HG02981 (cell line): ENCODE measurements around the gene RHBG.

Experiments used
- ATAC-seq: cut with Tn5 transposase; IDR thresholded peaks from one replicate; pipeline ENCODE4 v1.9.1; 2021; ENCODE audit warnings: mild to moderate bottlenecking, moderate library complexity; ENCODE audit not compliant: unreplicated experiment

Gene RHBG

DNA sequence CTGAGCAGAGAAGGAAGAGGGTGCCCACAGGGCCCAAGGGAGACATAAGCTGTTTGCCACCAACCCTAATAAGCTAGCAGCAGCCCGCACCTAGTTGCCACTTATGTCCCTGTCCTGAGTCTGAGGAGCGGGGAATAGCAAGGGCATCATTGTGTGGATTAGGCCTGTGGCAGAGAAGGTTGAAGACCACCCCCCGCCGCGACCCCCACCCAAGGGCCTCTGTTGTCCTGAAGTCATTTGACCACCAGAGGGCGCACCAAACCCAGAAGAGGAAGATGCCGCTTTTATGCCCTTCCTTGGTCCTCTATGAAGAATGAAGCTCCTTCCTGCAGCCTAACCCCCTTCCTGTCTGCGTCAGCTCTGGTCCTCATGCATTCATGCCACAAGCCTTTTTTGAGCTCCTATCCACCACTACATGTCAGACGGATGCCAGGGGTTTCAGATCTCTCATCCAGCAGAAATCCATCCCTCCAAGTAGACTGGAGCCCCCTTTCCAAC, 16.6 kb downstream of the RHBG start:
- ATAC-seq, result no peak

DNA sequence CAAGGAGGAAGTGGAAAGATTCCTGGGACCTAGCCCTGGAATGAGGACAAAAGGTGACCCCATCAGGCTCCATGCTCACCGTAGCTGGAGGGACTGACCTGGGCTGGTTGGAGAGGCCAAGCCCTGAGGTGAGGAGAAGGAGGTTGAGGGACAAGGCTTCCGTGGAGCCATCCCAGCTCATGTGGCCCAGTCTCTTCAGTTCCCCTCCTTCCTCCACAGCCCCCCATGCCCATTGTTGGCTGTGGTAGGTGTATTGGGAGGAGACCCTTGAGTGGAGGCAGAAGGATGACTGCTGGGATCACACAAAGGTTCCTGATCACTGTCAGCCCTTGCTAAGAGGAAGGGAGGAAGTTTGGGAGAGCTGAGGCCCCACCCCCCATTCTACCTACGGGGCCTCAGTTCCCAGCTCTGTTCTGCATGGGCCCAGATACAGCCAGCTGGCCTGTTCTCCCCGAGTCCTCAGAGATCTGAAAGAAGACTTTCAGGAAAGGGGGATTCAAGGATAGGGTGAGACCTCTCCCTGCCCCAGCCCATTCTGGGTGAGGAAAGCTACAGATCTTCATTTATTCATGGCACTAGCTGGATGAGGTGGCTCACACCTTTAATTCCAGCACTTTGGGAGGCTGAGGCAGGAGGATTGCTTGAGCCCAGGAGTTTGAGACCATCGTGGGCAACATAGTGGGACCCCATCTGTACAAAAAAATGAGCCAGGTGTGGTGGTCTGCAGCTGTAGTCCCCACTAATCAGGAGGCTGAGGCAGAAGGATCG, 17.3 kb downstream of the RHBG start:
- no peak for ATAC-seq

DNA sequence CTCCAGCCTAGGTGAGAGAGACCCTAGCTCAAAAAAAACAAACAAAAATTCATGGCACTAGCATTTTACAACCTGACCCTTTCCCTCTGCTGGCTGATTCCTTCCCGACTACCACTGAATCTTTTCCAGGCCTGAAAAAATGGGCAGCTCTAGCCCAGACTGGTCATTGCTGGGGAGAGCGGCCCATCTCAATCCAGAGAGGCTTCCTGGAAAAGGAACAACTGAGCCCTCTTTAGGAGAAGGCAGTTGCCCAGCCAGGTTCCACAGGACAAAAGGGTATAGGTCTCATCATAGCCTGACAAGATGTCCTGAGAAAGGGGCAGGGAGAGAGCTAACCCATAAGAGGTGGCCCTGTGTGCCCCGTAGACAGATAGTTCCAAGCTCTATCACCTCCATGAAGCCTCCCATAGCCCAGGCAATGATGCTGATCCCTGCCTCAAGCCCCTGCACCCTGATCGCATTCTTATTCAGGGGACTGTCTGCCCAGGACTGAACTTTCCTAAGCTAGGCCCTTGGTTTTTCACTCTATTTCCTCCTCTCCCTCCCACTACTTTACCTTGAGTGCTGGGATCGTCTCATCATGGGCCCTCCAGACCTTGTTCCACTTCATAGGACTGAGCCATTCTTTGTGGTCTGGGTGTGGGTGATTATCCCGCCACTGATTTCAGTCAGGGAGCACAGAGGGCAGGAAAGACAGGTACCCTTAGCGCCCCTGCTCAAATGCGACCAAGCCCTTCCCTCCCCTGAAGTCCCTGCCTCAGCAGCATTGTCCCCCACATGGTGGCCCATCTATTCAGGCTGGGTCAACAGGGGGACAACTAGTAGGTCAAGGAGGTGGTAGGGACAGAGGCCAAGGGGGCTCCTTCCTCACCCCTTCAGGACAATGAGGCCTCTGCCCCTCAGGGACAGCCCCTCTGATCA, 18.2 kb downstream of the RHBG start:
- no peak for ATAC-seq

GRCh38 chr1:156387870-156388173, 18.8 kb downstream of the RHBG start:
- no peak for ATAC-seq

DNA sequence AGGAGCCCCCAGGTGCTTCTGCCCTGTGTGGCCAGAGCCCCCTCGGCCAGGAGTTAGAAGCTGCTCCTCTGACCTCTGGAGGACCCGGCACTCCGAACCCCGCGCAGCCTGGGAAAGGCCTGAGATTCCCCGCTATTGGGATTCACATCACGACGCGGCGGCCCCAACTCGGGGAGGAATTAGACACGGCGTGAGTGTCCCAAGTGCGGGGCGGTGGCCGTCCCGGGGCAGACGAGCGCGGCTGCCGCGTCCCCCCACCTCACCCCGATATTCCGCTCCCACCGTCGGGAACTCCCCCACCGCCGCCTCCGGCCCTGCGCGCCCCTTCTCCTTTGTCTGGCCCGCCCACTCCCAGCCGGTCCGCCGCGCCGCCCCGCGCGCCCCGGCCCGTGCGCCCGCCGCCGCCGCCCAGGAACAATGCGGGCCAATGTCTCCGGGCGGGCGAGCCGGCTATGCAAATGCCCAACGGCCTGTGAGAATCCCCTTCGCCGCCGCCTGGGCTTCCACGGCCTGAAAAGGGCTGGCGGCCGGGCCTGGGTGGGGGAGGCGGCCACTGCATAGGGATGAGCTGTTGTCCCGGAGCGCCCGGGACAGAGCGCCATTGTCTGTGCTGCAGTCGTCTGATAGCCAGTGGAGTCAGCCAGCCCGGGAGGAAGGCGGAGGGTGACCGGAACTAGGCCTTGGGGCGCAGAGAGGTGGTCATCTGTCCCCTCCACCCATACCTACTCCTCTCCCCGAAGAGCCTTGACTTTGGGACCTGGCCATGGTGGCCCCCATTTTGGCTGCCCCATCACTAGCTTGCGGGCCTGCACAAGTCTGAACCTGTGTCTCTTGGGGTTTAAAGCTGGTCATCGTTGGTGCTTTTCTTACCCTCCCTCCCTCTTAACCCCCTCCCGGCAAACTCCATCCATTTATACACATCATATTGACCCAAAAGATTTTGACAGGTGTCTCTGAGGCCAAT, 19.4 kb downstream of the RHBG start:
- no peak for ATAC-seq

DNA sequence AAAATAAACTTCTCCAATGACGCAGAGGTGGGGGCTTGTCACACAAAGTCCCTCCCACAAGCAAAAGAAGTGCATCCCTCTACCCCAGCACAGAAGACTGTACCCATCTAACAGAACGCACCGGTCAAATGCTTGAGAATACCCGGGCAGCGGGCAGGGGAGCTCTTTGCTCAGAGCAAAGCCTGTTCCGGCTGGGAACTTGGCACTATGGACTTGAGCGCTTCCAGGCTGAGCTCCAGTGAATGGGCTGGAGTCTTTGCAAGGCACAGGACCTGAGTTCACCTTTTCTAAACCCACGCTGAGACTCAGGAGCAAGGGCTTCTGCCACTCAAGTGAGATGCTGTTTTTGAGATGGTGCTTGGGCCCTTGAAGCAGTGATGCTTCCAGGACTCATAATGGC, 20.3 kb downstream of the RHBG start:
- ATAC-seq, result no peak

- ATAC-seq, result no peak
Measured at GRCh38 chr1:156390469-156391365, 21.7 kb downstream of the RHBG start.

GRCh38 chr1:156391366-156391677, 22.3 kb downstream of the RHBG start:
- ATAC-seq, result no peak

DNA sequence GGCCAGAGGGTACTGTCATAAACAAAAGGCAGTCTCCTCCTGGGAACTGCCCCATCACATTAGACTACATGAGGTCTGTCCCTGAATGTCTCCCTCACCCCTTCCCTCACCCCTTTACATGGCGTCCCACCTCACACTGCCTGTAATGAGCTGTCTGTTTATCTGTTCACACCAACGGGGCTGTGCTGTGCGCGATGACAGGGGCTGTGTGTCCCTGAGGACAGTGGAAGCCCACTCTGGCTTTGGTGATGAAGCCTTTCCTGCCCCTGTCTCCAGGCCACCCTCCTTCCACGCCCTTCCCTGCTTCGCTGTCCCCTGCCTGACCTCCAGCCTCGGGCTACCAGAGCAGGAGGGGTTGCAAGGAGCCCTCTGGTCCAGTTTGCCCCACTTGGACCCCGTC, 22.7 kb downstream of the RHBG start:
- no peak for ATAC-seq

GRCh38 chr1:156392452-156392853, 23.4 kb downstream of the RHBG start:
- no peak for ATAC-seq

DNA sequence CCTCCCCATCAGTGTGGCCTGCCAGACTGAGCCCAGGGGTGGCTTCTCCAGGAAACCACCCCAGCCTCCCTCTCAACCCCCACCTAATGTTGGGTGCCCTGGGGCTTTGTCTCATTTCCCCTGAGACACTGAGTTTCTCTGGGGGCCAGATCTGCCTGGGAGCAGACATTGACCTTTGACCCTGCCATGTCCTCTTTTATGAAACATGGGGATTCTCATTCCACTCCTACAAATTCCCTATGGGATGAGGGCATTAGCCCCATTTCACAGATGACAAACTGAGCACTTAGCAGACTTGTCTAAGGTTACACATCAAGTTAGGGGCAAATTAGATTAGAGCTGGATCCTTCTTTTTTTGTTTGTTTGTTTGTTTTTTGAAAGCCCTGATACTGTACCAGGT, 24.1 kb downstream of the RHBG start:
- ATAC-seq, result no peak

- no peak for ATAC-seq
Measured at GRCh38 chr1:156394082-156394481, 25.1 kb downstream of the RHBG start.

DNA sequence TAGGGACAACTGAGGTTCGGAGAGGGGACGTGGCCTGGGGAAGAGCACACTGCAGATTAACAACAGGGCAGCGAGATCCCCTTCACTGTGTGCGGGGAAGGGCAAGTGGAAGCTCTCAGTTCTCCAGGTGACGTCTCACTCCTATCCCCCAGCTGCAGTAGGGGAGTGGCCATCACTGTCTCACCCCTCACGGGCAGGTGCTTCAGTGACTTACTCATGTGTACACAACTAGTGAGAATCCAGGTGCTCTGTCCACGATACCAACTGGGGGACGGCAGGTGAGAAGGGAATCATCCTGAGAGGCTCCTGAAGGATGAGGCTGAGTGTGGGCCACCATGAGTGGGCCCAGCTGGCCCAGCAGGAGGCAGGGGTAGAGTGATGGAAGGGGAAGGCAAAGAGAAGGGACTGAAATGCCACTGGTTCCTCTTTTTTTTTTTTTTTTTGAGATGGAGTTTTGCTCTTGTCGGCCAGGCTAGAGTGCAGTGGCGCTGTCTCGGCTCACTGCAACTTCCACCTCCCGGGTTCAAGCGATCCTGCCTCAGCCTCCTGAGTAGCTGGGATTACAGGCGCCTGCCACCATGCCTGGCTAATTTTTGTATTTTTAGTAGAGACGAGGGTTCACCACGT, 25.9 kb downstream of the RHBG start:
- ATAC-seq, result no peak

- no peak for ATAC-seq
Measured at GRCh38 chr1:156399355-156400125, 30.5 kb downstream of the RHBG start.

GRCh38 chr1:156400191-156400935, 31.4 kb downstream of the RHBG start:
- no peak for ATAC-seq

GRCh38 chr1:156401041-156401574, 32.1 kb downstream of the RHBG start:
- ATAC-seq, result no peak

DNA sequence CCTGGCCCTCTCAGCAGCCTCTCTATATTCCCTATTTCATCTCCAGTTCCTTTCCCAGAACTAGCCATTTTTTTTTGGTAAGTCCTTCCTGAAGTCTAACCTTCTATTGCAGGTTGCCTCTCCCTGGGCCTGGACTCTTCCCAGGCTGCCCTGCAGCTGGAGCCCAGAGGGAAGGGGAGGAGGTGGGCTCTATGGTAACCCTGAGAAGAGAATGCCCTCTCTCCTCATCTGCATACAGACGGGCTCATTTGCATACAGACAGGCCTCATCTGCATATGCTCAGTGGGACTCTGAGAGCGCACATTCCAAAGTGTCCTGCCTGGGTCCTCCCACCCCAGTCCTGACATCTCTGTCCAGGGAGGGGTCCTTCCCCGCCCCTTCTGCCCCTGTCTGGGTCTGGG, 32.7 kb downstream of the RHBG start:
- no peak for ATAC-seq
